Colon (tissue), 2 donors: ENCODE results near the gene HNRNPLL.

Source experiments
- FAIRE-seq: peaks from 2 replicates; lab custom pipeline; 2012; peaks lifted over from hg19 to GRCh38; lab: Jason Lieb, UNC
- donor health status: control.
- donor health status: control.

HNRNPLL gene

GRCh38 chr2:38592951-38593350 is 9.8 kb downstream of the HNRNPLL start:
- FAIRE-seq: no peak

GRCh38 chr2:38591152-38591551 is 11.6 kb downstream of the HNRNPLL start:
- FAIRE-seq: no peak

- no peak for FAIRE-seq
These were observed 12.7 kb downstream of the HNRNPLL start for GRCh38 chr2:38590053-38590452.

- FAIRE-seq: no peak
These were observed 15.8 kb downstream of the HNRNPLL start for GRCh38 chr2:38586931-38587330.

GRCh38 chr2:38584881-38585280 is 17.8 kb downstream of the HNRNPLL start:
- peak; percentile 45 for FAIRE-seq

GRCh38 chr2:38583994-38584393 is 18.7 kb downstream of the HNRNPLL start:
- FAIRE-seq: no peak

GRCh38 chr2:38583524-38583923 is 19.2 kb downstream of the HNRNPLL start:
- FAIRE-seq: no peak

GRCh38 chr2:38581193-38582147 is 21.3 kb downstream of the HNRNPLL start:
- FAIRE-seq: peak; percentile 24

GRCh38 chr2:38580115-38580636 is 22.6 kb downstream of the HNRNPLL start:
- no peak for FAIRE-seq

- peak; percentile 86 for FAIRE-seq
These were observed 23.9 kb downstream of the HNRNPLL start for GRCh38 chr2:38578832-38579231.

GRCh38 chr2:38574278-38574677 is 28.4 kb downstream of the HNRNPLL start:
- FAIRE-seq: no peak

GRCh38 chr2:38572167-38572566 is 30.6 kb downstream of the HNRNPLL start:
- no peak for FAIRE-seq

GRCh38 chr2:38571193-38571592 is 31.5 kb downstream of the HNRNPLL start:
- FAIRE-seq: no peak

GRCh38 chr2:38568724-38569436 is 33.8 kb downstream of the HNRNPLL start:
- FAIRE-seq: no peak

- no peak for FAIRE-seq
These were observed 37.4 kb downstream of the HNRNPLL start for GRCh38 chr2:38565333-38565732.

- no peak for FAIRE-seq
These were observed 41.0 kb downstream of the HNRNPLL start for GRCh38 chr2:38561691-38562090.

- FAIRE-seq: no peak
These were observed 42.6 kb downstream of the HNRNPLL start for GRCh38 chr2:38560092-38560491.

GRCh38 chr2:38557981-38558380 is 44.7 kb downstream of the HNRNPLL start:
- no peak for FAIRE-seq

- FAIRE-seq: no peak
These were observed 45.5 kb downstream of the HNRNPLL start for GRCh38 chr2:38557217-38557616.

GRCh38 chr2:38556006-38556801 is 46.5 kb downstream of the HNRNPLL start:
- no peak for FAIRE-seq

GRCh38 chr2:38554973-38555595 is 47.6 kb downstream of the HNRNPLL start:
- no peak for FAIRE-seq

- no peak for FAIRE-seq
These were observed 49.2 kb downstream of the HNRNPLL start for GRCh38 chr2:38553554-38553953.
